Panc1 (cell line): Measurements from ENCODE around the gene PIGK. TPM values are rescaled to one million over a fixed set of nuclear protein-coding genes. Genes with fewer than 3 reads are reported as not detected.

Source experiments
- ATAC-seq: fragments of 200-7000 bp; cut with Tn5 transposase; 2 replicates; pipeline ENCODE4 v1.9.1; 2020; ENCODE audit warnings: mild to moderate bottlenecking, moderate library complexity
- BruUV-seq: library from RNA; stranded (reverse); fragments of 400-500 nt; replicated peaks from 2 replicates; lab custom pipeline; 2021; lab: Mats Ljungman, UMichigan
- CTCF ChIA-PET: fragments of 300-600 bp; sonication (Branson Sonifier 250); formaldehyde crosslinking; loops from one replicate; lab custom pipeline; 2022; ENCODE audit warnings: antibody characterized with exemption; lab: Charles Lee
- POLR2A ChIA-PET: fragments of 300-600 bp; sonication (Branson Sonifier 250); formaldehyde crosslinking; loops from one replicate; lab custom pipeline; 2022; ENCODE audit warnings: antibody characterized with exemption; lab: Charles Lee
- DNase-seq: peaks from one replicate; pipeline ENCODE4 v3.0.0-alpha.2; 2010; ENCODE audit warnings: low read depth, low spot score
- H3K27ac ChIP-seq: 2 replicates; pipeline ENCODE4 v1.5.1; 2011; ENCODE audit warnings: mild to moderate bottlenecking, low read length, inconsistent platforms
- H3K27me3 ChIP-seq: fragments of 200-500 bp; sonication (Bioruptor generic); 2 replicates; pipeline ENCODE4 v1.6.0; 2014; ENCODE audit warnings: low read length, inconsistent platforms; ENCODE audit not compliant: control insufficient read depth, insufficient read depth
- H3K36me3 ChIP-seq: fragments of 200-500 bp; sonication (Bioruptor generic); 2 replicates; pipeline ENCODE4 v1.5.1; 2014; ENCODE audit warnings: inconsistent platforms, mild to moderate bottlenecking, low read length, moderate library complexity; ENCODE audit not compliant: control insufficient read depth, insufficient read depth
- H3K4me1 ChIP-seq: 2 replicates; pipeline ENCODE4 v1.5.1; 2011; ENCODE audit warnings: inconsistent platforms, mild to moderate bottlenecking, low read length, moderate library complexity; ENCODE audit not compliant: control insufficient read depth, insufficient read depth
- H3K4me3 ChIP-seq, 2 experiments: 2 replicates each; pipeline ENCODE4 v1.5.1; 2011 to 2012; ENCODE audit warnings: low read depth in 2 of 2, low read length in 2 of 2, mild to moderate bottlenecking in 2 of 2, inconsistent platforms in 1 of 2, moderate library complexity in 1 of 2
- H3K9me3 ChIP-seq: fragments of 200-500 bp; sonication (Bioruptor generic); 2 replicates; pipeline ENCODE4 v1.5.1; 2014; ENCODE audit warnings: low read depth, mild to moderate bottlenecking, inconsistent platforms, low read length, moderate library complexity; ENCODE audit not compliant: control insufficient read depth, insufficient read depth
- CTCF ChIP-seq: fragments of 450-650 bp; IDR thresholded peaks from 2 replicates; pipeline ENCODE4 v1.5.1; 2017; ENCODE audit warnings: mild to moderate bottlenecking
- POLR2AphosphoS5 ChIP-seq: IDR thresholded peaks from 2 replicates; pipeline ENCODE4 v1.6.1; 2012; ENCODE audit warnings: mild to moderate bottlenecking, low read depth, low read length, moderate library complexity
- REST ChIP-seq, 2 experiments: IDR thresholded peaks; 2 replicates each; pipeline ENCODE4 v1.6.1; 2011 to 2012; ENCODE audit warnings: low read depth in 2 of 2, control low read depth in 1 of 2, low read length in 1 of 2, mild to moderate bottlenecking in 1 of 2, moderate library complexity in 1 of 2; ENCODE audit not compliant: insufficient read depth in 1 of 2
- SIN3A ChIP-seq: IDR thresholded peaks from 2 replicates; pipeline ENCODE4 v1.6.1; 2012; ENCODE audit warnings: low read depth, mild to moderate bottlenecking, low read length, moderate library complexity, borderline replicate concordance; ENCODE audit not compliant: insufficient read depth
- TCF7L2 ChIP-seq: IDR thresholded peaks from 2 replicates; pipeline ENCODE4 v1.6.1; 2011; ENCODE audit warnings: mild to moderate bottlenecking, low read depth, low read length, inconsistent platforms
- in situ Hi-C: cut with HindIII; loops from 2 replicates; pipeline ENCODE4 v1.10.0; 2016; ENCODE audit warnings: low sequenced_read_pairs, low pct_unique_long_range_greater_than_20kb
- intact Hi-C: fragments of 100-400 bp; cut with micrococcal nuclease; formaldehyde crosslinking; loops from one replicate; pipeline ENCODE4 v1.10.0; 2022; ENCODE audit not compliant: unreplicated experiment
- total RNA-seq: library from RNA; stranded (reverse); gene quantifications from one replicate; pipeline ENCODE4 v1.2.1, GENCODE V29; 2021; ENCODE audit not compliant: unreplicated experiment

The PIGK gene
- total RNA-seq, 1 experiment from 2014 or later, result 26.8 TPM

- BruUV-seq, result no TSS peak
These were observed 15.7 kb upstream of the PIGK start for GRCh38 chr1:77234943-77235342.

GRCh38 chr1:77234096-77234495 lies 14.9 kb upstream of the PIGK start:
- ATAC-seq (no peak), DNase-seq (no peak)
- ChIA-PET CTCF (no interaction called here), POLR2A (no interaction called here)
- Histone ChIP-seq H3K9me3 (no peaks in the 10 kb centered on the region), H3K4me1 (no peaks in the 10 kb centered on the region), H3K4me3 (no peak overlapping the region), H3K36me3 (no peaks in the 10 kb centered on the region), H3K27me3 (no peaks in the 10 kb centered on the region; the same call in 1 of the 2 replicates), H3K27ac (no peak overlapping the region)
- no TSS peak for BruUV-seq
- TF ChIP-seq POLR2AphosphoS5, result no peak
- no peak for TF ChIP-seq REST (IDR thresholded peaks at IDR 0.05; ENCODE audit: insufficient read depth in 1 of 2, low read depth in 2 of 2, low read length in 1 of 2)
- intact Hi-C loops, result no loop called here
- in situ Hi-C loops, result no loop called here

More at GRCh38 chr1:77234943-77235342, 15.7 kb upstream of the PIGK start:
- no peak overlapping the region for H3K4me3 ChIP-seq
- CTCF ChIA-PET, result no interaction called here
- no peaks in the 10 kb centered on the region for H3K4me1 ChIP-seq
- POLR2A ChIA-PET, result no interaction called here
- no peaks in the 10 kb centered on the region for H3K36me3 ChIP-seq
- ATAC-seq (no peak), DNase-seq (no peak)
- H3K9me3 ChIP-seq, result no peaks in the 10 kb centered on the region
- intact Hi-C loops (no loop called here), in situ Hi-C loops (no loop called here)
- H3K27me3 ChIP-seq, result no peaks in the 10 kb centered on the region; the same call in 1 of the 2 replicates
- no peak for TF ChIP-seq CTCF
- H3K27ac ChIP-seq, result no peak overlapping the region

- in situ Hi-C loops (no loop called here), intact Hi-C loops (no loop called here)
- Histone ChIP-seq H3K36me3 (no peaks in the 10 kb centered on the region), H3K4me3 (no peak overlapping the region), H3K9me3 (no peaks in the 10 kb centered on the region), H3K27ac (no peak overlapping the region), H3K4me1 (no peaks in the 10 kb centered on the region), H3K27me3 (no peaks in the 10 kb centered on the region)
- CTCF ChIA-PET, result no interaction called here
- BruUV-seq, result no TSS peak
- ATAC-seq (no peak), DNase-seq (no peak)
- no peak for TF ChIP-seq TCF7L2
- TF ChIP-seq REST (IDR thresholded peaks at IDR 0.05; ENCODE audit: insufficient read depth in 1 of 2, low read depth in 2 of 2, low read length in 1 of 2), result no peak
- TF ChIP-seq CTCF, result no peak
- no peak for TF ChIP-seq SIN3A
- no peak for TF ChIP-seq POLR2AphosphoS5
- POLR2A ChIA-PET, result no interaction called here
These were observed 13.6 kb upstream of the PIGK start for GRCh38 chr1:77232829-77233228.
